Osteocyte (in vitro differentiated cells): ENCODE results near the gene LARP1. TPM values are rescaled to one million over a fixed set of nuclear protein-coding genes. Genes with fewer than 3 reads are reported as not detected.

Experiments
- DNase-seq: peaks from one replicate; pipeline ENCODE4 v3.0.0; 2021; ENCODE audit warnings: mixed read lengths; ENCODE audit not compliant: unreplicated experiment; ENCODE audit errors: extremely low spot score
- H3K27ac Mint-ChIP-seq: one replicate; pipeline ENCODE4 v1.8.0; 2021; ENCODE audit warnings: mild to moderate bottlenecking, mixed read lengths; ENCODE audit not compliant: unreplicated experiment
- H3K27me3 Mint-ChIP-seq: one replicate; pipeline ENCODE4 v1.8.0; 2021; ENCODE audit warnings: mixed read lengths; ENCODE audit not compliant: unreplicated experiment
- H3K36me3 Mint-ChIP-seq: one replicate; pipeline ENCODE4 v1.8.0; 2021; ENCODE audit warnings: mixed read lengths; ENCODE audit not compliant: unreplicated experiment
- H3K4me1 Mint-ChIP-seq: one replicate; pipeline ENCODE4 v1.8.0; 2021; ENCODE audit warnings: mixed read lengths; ENCODE audit not compliant: unreplicated experiment
- H3K4me3 Mint-ChIP-seq: one replicate; pipeline ENCODE4 v1.8.0; 2021; ENCODE audit warnings: mild to moderate bottlenecking, moderate library complexity, mixed read lengths; ENCODE audit not compliant: unreplicated experiment
- H3K9me3 Mint-ChIP-seq: one replicate; pipeline ENCODE4 v1.8.0; 2021; ENCODE audit warnings: mixed read lengths; ENCODE audit not compliant: unreplicated experiment
- CTCF ChIP-seq: fragments of 200-600 bp; sonication (generic); IDR thresholded peaks from 2 replicates; pipeline ENCODE4 v1.5.0; 2021; ENCODE audit warnings: antibody characterized with exemption, mild to moderate bottlenecking, moderate library complexity
- total RNA-seq: library from RNA; stranded (reverse); gene quantifications from 2 replicates; pipeline ENCODE4 v1.2.1, GENCODE V29; 2021

The LARP1 gene
- total RNA-seq, 1 donor from 2014 or later, result 247 TPM

GRCh38 chr5:154709368-154710305, 45.5 kb upstream of the LARP1 start:
- Mint-ChIP-seq H3K27me3 (no peaks in the 10 kb centered on the region), H3K4me3 (no peak overlapping the region), H3K4me1 (peaks cover 16% of the 10 kb centered on the region), H3K36me3 (no peaks in the 10 kb centered on the region), H3K27ac (no peak overlapping the region), H3K9me3 (no peaks in the 10 kb centered on the region)
- TF ChIP-seq CTCF, result no peak
- DNase-seq, result no peak

GRCh38 chr5:154712518-154713437, 42.4 kb upstream of the LARP1 start:
- no peak overlapping the region for H3K4me3 Mint-ChIP-seq
- no peak for TF ChIP-seq CTCF
- H3K27ac Mint-ChIP-seq, result no peak overlapping the region

GRCh38 chr5:154713615-154714125, 41.5 kb upstream of the LARP1 start:
- Mint-ChIP-seq H3K4me3 (no peak overlapping the region), H3K27me3 (no peaks in the 10 kb centered on the region), H3K27ac (no peak overlapping the region), H3K4me1 (peaks cover 18% of the 10 kb centered on the region), H3K9me3 (no peaks in the 10 kb centered on the region), H3K36me3 (no peaks in the 10 kb centered on the region)
- TF ChIP-seq CTCF, result no peak
- DNase-seq, result no peak

More at GRCh38 chr5:154712518-154713437, 42.4 kb upstream of the LARP1 start:
- Mint-ChIP-seq H3K27me3 (no peaks in the 10 kb centered on the region), H3K9me3 (no peaks in the 10 kb centered on the region), H3K4me1 (peaks cover 18% of the 10 kb centered on the region), H3K36me3 (no peaks in the 10 kb centered on the region)
- DNase-seq, result no peak

GRCh38 chr5:154714266-154714986, 40.8 kb upstream of the LARP1 start:
- no peaks in the 10 kb centered on the region for H3K36me3 Mint-ChIP-seq
- no peak for TF ChIP-seq CTCF
- DNase-seq, result no peak
- H3K9me3 Mint-ChIP-seq, result no peaks in the 10 kb centered on the region
- H3K4me3 Mint-ChIP-seq, result no peak overlapping the region
- no peaks in the 10 kb centered on the region for H3K27me3 Mint-ChIP-seq
- H3K4me1 Mint-ChIP-seq, result peaks cover 18% of the 10 kb centered on the region
- H3K27ac Mint-ChIP-seq, result peak overlapping the region; percentile 62
